ENCODE data around the gene FNTB.

FNTB gene

GRCh38 chr14:64947710-64948611, 38.7 kb upstream of the FNTB start:
- no peak overlapping the region for H3K4me3 ChIP-seq (replicated peaks in 1 of 2; ENCODE audit: low read depth in 2 of 2, low read length in 2 of 2)
- DNase-seq (ENCODE audit: low read depth in 2 of 2): no peak
- no peak for TF ChIP-seq CTCF (IDR thresholded peaks at IDR 0.05; ENCODE audit: low read depth, low read length)

GRCh38 chr14:64948612-64949210, 38.0 kb upstream of the FNTB start:
- DNase-seq (ENCODE audit: low read depth in 2 of 2): no peak
- no peak for TF ChIP-seq CTCF (IDR thresholded peaks at IDR 0.05; ENCODE audit: low read depth, low read length)
- H3K4me3 ChIP-seq (replicated peaks in 1 of 2; ENCODE audit: low read depth in 2 of 2, low read length in 2 of 2): no peak overlapping the region

GRCh38 chr14:64950889-64951288, 35.8 kb upstream of the FNTB start:
- DNase-seq (ENCODE audit: low read depth in 2 of 2): no peak
- no peak overlapping the region for H3K4me3 ChIP-seq (replicated peaks in 1 of 2; ENCODE audit: low read depth in 2 of 2, low read length in 2 of 2)
- TF ChIP-seq CTCF (IDR thresholded peaks at IDR 0.05; ENCODE audit: low read depth, low read length): no peak

GRCh38 chr14:64951291-64951690, 35.4 kb upstream of the FNTB start:
- no peak overlapping the region for H3K4me3 ChIP-seq (replicated peaks in 1 of 2; ENCODE audit: low read depth in 2 of 2, low read length in 2 of 2)
- TF ChIP-seq CTCF (IDR thresholded peaks at IDR 0.05; ENCODE audit: low read depth, low read length): no peak
- no peak for DNase-seq (ENCODE audit: low read depth in 2 of 2)

GRCh38 chr14:64951724-64952123, 35.0 kb upstream of the FNTB start:
- H3K4me3 ChIP-seq (replicated peaks in 1 of 2; ENCODE audit: low read depth in 2 of 2, low read length in 2 of 2): no peak overlapping the region
- TF ChIP-seq CTCF (IDR thresholded peaks at IDR 0.05; ENCODE audit: low read depth, low read length): no peak
- no peak for DNase-seq (ENCODE audit: low read depth in 2 of 2)

GRCh38 chr14:64952598-64953309, 33.9 kb upstream of the FNTB start:
- no peak overlapping the region for H3K4me3 ChIP-seq (replicated peaks in 1 of 2; ENCODE audit: low read depth in 2 of 2, low read length in 2 of 2)
- TF ChIP-seq CTCF (IDR thresholded peaks at IDR 0.05; ENCODE audit: low read depth, low read length): no peak
- DNase-seq (ENCODE audit: low read depth in 2 of 2): no peak
